T-helper 1 cell treated with Interleukin-12 subunit alpha and Interleukin-12 subunit beta and Interleukin-4 antibody, amounts not matched to agents 30 ng/mL and 1 ng/mL, for 36 hours (primary cell): ENCODE data around the gene C1orf210. TPM values are rescaled to one million over a fixed set of nuclear protein-coding genes. Genes with fewer than 3 reads are reported as not detected.

ENCODE experiments used
- intact Hi-C: fragments of 100-400 bp; cut with micrococcal nuclease; formaldehyde crosslinking; loops from one replicate; pipeline ENCODE4 v1.15.1; 2024
- total RNA-seq: library from RNA; stranded (reverse); gene quantifications from 2 replicates; pipeline ENCODE4 v1.2.3, GENCODE V29; 2022

The C1orf210 gene
- total RNA-seq, 1 donor from 2014 or later = not detected

DNA sequence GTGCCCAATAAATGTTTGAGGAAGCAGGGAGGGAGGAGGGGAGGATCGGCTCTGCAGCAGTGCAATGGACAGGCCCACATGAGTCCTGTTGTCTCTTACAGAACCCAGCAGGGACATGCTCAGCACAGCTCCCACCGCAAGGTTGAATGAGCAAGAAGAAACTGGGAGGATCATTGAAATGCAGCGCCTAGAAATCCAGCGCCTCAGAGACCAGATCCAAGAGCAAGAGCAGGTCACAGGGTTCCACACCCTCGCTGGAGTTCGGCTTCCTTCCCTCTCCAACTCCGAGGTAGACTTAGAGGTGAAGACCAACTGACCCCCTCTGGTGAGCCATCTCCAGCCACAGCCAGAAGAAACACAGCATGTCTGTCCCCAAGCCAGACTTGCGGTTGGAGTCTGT is 31.5 kb downstream of the C1orf210 start:
- intact Hi-C loops = no loop called here

DNA sequence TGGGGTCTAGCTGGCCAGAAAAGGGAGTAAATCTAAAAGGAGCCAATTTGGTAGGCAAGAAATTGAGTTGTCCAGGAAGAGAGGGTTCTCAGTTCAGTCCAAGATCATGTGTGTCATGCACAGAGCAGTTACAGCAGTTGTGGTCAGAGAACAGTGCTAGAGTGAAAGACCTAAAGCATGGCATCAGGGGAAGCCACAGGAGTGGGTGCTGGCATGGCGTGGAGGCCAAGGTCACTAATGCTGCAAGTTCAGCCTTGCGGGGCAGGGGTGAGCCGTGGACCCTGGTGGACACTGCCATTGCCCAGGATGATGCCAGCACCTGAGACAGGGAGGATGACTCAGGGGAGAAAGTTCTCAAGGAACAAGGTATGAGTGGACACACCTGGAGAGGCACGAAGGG is 32.2 kb downstream of the C1orf210 start:
- intact Hi-C loops = no loop called here

DNA sequence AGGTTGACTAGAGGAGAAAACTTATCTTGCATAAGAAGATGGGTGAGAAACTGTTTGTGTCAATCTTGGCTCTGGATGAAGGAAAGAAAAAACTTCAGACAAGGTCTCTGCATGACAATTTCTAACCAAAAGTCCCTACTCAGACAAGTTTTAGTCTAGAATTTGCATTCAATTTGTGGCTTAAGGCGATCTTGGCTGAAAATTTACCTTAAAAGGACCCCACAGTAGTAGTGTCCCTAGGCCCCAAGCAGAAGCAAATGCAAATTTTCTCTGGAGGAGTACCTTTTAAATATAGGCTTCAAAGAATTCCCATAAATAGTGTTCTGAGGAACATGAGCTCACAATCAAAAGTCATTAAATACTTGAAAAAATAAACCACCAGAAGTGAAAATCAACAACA is 33.2 kb downstream of the C1orf210 start:
- intact Hi-C loops = no loop called here

DNA sequence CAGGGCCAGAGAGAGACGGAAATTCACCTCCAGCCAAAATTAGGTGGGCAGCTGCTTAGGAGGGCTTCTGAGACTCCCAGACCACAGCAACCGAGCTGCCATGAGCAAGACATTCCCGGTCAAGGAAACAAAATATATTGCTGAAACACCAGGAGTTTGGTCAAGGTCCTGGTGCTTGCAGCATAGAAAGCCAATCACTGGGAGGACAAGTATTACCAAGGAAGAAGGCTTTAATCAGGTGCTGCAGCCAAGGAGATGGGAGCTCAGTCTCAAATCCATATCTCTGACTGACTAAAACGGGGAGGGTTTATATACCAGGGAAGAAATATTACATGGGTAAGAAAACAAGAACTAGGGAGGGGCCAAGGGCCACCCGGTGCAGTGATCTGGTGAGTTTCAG is 34.4 kb downstream of the C1orf210 start:
- intact Hi-C loops = no loop called here

DNA sequence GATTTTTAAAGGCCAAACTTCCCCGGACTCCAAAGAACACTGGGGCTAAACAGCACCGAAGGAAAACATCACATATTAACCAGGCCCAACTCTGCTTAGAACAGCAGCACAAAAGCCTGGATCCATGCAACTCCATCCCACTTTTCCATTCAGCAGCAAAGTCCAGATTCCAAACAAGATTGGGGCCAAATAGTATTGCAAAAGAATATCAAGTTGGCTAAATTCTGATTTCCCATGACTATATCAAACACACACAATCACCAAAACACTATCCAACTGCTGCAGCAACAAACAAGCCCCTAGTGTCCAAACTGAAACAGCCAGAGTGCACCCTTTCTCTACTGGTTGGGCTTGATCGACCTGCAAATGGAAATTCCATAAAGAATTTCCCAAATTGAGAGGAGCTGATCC is 35.0 kb downstream of the C1orf210 start:
- intact Hi-C loops = no loop called here

DNA sequence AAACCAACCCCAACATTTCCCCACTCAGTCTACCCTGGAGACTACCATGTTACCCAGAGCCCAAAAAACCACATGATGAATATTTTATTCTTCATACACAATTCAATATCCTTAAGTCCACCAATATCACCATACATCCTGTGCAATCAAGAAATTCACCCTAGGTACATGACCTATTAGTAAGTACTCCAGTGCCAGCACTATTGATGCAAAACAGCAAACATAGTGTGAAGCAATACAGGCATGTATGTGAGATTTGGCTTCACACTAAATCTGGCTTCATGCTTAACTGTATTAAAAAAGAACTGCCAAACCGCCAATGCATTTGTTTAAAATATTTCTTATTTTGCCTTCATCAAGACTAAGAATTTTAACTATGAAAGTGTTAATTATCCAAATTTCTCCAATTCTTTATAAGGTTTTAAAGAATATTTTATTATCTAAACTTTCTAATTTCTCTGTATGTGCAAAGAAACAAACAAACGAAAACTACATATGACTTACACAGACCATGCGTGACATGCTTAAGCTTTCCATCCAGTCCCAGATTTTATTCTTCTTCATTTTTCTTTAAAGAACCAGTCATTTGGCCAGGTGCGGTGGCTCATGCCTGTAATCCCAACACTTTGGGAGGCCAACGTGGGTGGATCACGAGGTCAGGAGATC is 38.0 kb downstream of the C1orf210 start:
- intact Hi-C loops = no loop called here

DNA sequence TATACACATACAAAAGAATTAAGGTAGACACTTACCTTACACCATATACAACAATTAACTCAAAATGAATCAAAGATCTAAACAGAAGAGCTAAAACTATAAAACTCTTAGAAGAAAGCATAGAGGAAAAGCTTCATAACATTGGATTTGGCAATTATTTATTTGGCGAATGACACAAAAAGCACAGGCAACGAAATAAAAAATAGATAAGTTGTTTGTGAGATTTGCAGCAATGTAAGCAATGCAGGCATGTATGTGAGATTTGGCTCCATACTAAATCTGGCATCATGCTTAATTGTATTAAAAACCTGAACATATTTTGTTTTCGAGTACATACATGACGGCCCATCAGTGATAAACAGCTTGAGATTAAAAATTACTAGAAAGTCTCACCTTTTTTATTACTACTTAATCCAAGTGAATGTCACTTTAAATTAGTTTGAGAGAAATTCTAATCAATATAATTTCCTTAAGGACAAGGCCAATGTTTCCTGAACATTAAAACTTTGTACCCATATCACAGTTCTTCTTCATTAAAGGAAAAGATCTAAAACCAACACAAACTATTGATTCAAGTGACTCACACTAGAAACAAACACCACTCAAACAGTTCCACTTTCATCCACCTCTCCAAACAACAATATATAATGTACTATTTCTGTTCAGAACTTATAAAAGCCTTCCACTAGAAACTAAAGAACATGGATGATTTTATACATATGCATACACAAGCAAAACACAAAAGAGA is 38.7 kb downstream of the C1orf210 start:
- intact Hi-C loops = no loop called here

DNA sequence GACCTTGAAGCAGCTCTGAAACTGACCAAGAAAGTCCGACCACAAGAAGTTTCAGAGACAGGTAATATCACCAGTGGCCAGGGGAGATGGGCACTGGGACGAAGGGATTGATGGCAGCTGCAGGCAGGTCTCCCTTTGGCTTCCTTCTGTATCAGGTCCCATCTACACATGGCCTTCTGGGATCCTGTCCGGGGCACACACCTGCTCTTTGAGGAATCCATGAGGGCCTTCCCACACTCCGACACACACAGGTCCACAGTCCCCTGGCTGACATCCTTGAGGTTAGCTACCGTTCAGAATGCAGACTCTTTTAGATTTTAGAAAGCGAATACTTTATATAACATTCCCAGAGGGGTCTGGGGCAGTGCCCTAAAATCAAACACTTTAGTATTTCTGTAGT is 42.1 kb downstream of the C1orf210 start:
- intact Hi-C loops = no loop called here

DNA sequence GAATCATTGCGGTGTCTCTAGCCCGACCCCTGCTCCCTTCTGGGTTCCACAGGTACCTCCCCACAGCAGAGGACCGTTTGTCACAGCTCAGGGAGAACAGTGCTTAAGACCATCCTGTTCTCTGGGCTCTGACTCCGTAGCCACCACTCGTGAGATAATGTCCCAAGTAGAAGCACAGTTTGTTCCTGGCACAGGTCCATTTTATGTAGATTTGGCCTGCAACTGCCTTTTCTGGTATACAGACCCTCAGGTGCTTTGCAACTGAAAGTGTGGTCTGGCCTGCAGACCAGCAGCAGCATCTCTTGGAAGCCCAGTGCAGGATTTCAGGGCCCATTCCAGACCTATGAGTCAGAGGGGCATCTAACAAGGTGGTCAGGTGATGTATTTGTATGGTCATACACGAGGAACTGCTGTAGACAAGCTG is 44.0 kb downstream of the C1orf210 start:
- intact Hi-C loops = no loop called here

DNA sequence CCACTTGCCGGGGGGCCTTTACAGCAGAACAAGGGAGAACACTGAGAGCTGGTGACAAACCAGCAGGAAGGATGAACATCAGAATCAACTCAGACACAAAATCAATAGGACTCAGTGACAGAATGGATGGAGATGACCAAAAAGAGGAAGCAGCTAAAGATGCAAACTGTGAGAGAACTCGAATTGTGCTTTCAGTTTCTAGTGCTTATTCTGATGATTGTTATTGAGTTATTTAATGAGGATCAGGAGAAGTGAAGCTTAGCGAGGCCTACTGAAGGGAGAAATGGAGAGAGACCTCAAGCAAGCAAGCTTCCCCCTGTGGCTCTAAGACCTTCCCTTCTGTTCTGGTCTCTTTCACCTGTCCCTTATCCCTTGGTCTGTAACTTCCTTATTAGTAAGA is 45.9 kb downstream of the C1orf210 start:
- intact Hi-C loops = no loop called here

DNA sequence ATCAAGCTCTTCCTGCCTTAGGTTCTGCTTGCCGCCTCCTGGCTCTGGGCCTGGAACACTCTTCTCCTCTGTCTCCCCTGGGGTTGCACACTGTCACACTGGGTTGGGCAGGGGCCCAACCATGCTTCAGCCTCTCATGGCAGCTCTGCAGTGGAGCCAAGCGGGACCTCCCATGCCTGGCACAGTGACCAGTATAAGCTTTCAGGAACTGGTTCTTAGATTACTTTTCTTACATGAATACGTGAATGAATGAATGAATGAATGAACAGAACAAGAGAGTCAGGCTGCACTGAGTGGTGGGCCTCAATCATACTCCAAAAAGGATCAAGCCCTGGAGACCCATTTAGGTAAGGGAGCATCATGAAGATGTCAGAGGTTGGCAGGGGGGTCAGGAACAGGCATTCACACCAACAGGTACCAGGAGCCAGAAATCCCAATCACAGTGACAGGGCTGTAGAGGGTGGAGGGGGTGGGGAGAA is 46.4 kb downstream of the C1orf210 start:
- intact Hi-C loops = loop anchor here (1.0 kb wide), 3 partner anchors 119 to 175 kb away; partner anchors contain the start of genes CDC20, MED8 and SZT2

DNA sequence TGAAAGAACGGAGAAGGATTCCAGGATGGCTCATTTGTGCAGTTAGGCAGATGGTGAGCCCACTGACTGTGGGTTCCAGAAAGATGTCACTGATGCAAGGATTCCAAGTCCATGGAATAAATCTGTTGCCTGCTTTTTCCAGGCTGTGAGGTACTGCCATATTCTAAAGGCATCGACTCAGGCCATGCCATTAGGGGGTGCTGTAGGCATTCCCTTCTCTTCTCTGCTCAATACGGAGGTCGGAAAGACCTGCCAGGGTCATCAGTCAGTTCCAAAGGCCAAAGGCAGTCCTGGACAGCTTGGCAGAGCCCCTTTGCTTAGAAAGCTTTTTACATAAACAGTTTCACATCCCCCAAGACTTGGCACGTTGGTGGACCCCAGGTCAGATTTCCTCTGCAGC is 47.3 kb downstream of the C1orf210 start:
- intact Hi-C loops = loop anchor here (1.0 kb wide), 3 partner anchors 120 to 176 kb away; partner anchors contain the start of genes CDC20, MED8 and SZT2

DNA sequence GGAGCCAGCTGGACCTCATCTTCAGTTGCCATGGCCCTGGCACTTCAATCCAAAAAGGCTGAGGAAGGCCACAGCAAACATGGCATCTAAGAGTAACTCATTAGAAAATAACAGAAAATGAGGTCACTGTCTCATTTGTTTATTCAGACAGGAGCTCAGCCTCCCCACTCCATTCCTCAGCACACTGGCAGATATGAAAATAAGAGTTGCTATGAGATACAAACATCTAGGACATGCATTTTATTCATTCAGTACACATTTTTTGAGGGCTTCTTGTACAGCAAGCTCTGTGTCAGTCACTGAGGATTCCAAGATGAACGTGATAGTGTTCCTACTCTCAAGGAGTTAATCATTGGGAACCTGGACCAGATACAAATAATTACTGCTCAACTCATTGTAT is 48.3 kb downstream of the C1orf210 start:
- intact Hi-C loops = no loop called here

DNA sequence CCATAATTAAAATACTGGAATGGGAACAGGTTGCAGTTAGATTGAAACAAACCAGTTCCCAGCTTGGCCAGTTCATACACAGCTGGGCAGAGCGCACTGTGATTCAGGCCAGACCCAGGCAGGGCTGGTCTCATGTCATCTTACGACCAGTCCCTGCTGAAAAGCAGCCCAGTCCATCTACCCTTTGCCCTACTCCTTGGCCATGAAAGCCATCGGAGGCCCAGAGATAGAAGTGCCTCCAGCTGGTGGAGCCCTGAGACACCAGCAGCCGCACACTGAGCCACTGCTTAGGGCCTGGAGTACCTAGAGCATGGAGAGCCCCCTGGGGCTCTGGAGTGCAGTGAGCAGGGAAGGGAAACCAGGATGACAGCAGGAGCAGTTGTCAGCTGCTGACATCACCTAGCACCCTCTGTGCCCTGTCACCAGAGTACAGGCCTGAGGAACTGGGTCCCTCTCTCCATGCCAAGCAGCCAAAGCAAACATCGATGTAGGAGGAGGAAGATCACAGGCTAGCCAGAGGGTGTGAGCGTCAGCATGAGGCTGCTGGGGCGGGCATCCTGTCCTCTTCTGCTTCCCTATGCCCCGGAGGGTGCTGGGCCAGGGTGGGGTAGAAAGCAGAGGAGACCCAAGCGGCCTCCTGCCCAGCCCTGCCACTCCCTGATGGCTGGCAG is 49.8 kb downstream of the C1orf210 start:
- intact Hi-C loops = no loop called here

DNA sequence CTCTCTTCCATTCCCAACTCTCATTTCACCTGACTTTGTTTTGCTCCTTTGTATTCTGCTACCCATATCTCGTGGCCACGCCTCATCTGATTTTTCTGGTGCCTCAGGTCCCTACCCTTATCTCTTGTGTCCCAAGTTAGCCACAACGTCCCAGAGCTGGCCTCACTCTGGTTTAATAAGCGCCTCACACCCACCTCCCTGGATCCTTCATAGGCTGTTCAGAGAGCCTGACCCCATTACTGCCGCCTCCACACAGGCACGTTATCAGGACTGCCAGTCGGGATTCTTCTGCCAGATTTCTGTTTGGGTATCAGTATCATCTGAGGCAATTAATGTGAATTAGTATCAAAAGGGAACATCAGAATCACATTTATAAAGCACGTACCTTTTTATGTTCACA is 50.3 kb downstream of the C1orf210 start:
- intact Hi-C loops = no loop called here

DNA sequence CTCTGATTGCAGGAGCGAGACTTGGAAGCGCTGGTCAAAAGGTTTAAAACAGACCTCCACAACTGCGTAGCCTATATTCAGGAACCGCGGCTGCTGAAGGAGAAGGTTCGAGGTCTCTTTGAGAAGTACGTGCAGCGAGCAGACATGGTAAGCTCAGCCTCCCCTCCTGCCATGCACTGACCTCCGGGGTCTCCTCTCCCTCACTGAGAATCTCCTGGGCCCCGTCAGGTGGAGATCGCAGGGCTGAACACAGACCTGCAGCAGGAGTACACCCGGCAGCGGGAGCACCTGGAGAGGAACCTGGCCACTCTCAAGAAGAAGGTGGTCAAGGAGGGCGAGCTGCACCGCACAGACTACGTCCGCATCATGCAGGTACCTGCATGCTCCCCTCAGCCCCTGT is 51.1 kb downstream of the C1orf210 start:
- intact Hi-C loops = no loop called here

DNA sequence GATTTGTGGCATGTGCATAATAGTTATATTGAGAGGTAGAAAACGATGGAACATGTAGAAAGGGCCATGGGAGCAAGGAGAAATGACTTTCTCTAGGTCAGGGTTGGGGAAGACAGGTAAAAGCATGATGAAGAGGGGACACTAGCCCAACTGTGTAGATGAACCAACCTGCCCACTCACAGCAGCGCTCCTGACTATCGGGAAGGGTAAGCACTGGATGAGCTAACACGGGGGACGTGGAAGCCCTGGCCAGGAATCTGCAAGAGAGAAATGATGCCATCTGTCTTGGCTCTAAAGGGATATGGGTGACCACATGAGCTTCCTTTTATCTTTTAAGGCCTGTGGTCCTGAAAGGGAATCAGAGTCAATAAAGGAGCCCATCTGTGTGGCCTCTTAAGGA is 51.8 kb downstream of the C1orf210 start:
- intact Hi-C loops = no loop called here

DNA sequence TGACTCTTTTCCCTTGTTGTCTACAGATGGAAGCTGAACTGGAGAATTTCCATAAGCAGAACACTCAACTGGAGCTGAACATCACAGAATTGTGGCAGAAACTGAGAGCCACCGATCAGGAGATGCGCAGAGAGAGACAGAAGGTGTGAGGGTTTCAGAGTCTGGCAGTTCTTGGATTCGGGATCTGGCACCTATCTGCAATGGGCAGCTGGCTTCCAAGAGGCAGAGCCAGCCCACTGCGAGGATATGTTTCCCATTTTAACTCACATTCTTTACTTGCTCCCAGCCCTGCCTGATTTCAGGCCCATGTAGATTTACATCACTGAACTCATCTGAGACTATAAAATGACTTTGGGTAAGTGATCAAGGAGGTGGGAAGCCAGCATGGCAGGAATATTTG is 52.9 kb downstream of the C1orf210 start:
- intact Hi-C loops = no loop called here

DNA sequence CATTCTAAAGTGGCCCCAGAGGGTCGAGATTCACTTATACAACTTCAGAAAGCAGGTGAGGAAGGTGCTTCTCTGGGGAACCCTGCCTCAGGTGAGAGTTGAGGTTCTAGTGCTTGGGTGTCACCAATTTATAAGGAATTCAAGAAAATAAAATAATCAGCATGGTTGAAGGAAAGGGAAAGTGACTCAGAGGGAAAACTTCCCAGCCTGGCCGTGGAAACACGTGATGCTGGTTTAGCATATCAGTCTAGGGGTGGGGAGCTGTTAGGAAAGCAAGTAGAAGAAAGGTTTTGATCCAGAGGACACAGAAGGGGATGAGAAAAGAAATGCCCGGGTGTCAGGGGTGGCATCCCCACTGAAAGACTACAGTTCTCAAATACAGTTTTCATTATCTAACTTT is 53.3 kb downstream of the C1orf210 start:
- intact Hi-C loops = no loop called here
